OCI-LY3 (cell line): Measurements from ENCODE around the gene CCL21.
A peak's percentile ranks its signal among the peaks of the same experiment; 100 is the strongest.

ENCODE experiments used
- H2AFZ ChIP-seq: fragments of 200-600, 300-600 bp; shearing (Covaris generic); 2 replicates; pipeline ENCODE4 v1.6.0; 2014; ENCODE audit warnings: antibody characterized with exemption, low read depth, low read length
- H3K27ac ChIP-seq: fragments of 200-600, 300-600 bp; sonication (generic); 2 replicates; pipeline ENCODE4 v1.5.1; 2014; ENCODE audit warnings: mild to moderate bottlenecking, low read length, moderate library complexity, mixed read lengths
- H3K27me3 ChIP-seq: fragments of 200-600, 300-600 bp; sonication (generic); 2 replicates; pipeline ENCODE4 v1.6.1; 2014; ENCODE audit warnings: low read depth, low read length, mixed read lengths
- H3K36me3 ChIP-seq: fragments of 200-600, 300-600 bp; sonication (generic); replicated peaks from 2 replicates; pipeline ENCODE3; 2014; ENCODE audit warnings: low read depth, low read length, mixed read lengths
- H3K4me1 ChIP-seq: fragments of 300-600, 200-600 bp; sonication (generic); 2 replicates; pipeline ENCODE4 v1.6.1; 2014; ENCODE audit warnings: low read length, mixed read lengths
- H3K4me2 ChIP-seq: fragments of 200-600, 300-600 bp; sonication (generic); 2 replicates; pipeline ENCODE4 v1.6.1; 2014; ENCODE audit warnings: low read length, mixed read lengths
- H3K4me3 ChIP-seq: fragments of 300-600, 200-600 bp; sonication (generic); 2 replicates; pipeline ENCODE4 v1.5.1; 2014; ENCODE audit warnings: antibody characterized with exemption, mild to moderate bottlenecking, low read length, moderate library complexity
- H3K79me2 ChIP-seq: fragments of 300-600, 200-600 bp; shearing (Covaris generic); 2 replicates; pipeline ENCODE4 v1.6.1; 2014; ENCODE audit warnings: mild to moderate bottlenecking, low read length, mixed read lengths
- H3K9ac ChIP-seq: fragments of 300-600, 200-600 bp; shearing (Covaris generic); 2 replicates; pipeline ENCODE4 v1.6.0; 2014; ENCODE audit warnings: mild to moderate bottlenecking, low read length, moderate library complexity
- H3K9me3 ChIP-seq: fragments of 200-600, 300-600 bp; shearing (Covaris generic); 2 replicates; pipeline ENCODE4 v1.6.1; 2014; ENCODE audit warnings: low read length, mixed read lengths; ENCODE audit not compliant: insufficient read depth
- H4K20me1 ChIP-seq: fragments of 200-600, 300-600 bp; sonication (generic); 2 replicates; pipeline ENCODE4 v1.6.1; 2016; ENCODE audit warnings: low read length, mixed read lengths; ENCODE audit not compliant: insufficient read depth
- CTCF ChIP-seq: fragments of 200-600, 300-600 bp; sonication (generic); IDR thresholded peaks from 2 replicates; pipeline ENCODE4 v1.5.1; 2014; ENCODE audit warnings: antibody characterized with exemption, low read length, low read depth
- EZH2phosphoT487 ChIP-seq: fragments of 200-600 bp; shearing (Covaris generic); IDR thresholded peaks from 2 replicates; pipeline ENCODE4 v1.6.1; 2018; ENCODE audit warnings: antibody characterized with exemption, mixed run types, low read depth

Gene CCL21

GRCh38 chr9:34701023-34701768, 8.7 kb downstream of the CCL21 start:
- no peak for TF ChIP-seq EZH2phosphoT487
- peak; percentile 78 for TF ChIP-seq CTCF
- peak overlapping the region; percentile 55 for H2AFZ ChIP-seq
- peak overlapping the region; percentile 81 for H3K4me3 ChIP-seq
- H4K20me1 ChIP-seq = no peaks in the 10 kb centered on the region
- no peaks in the 10 kb centered on the region for H3K9me3 ChIP-seq
- peak overlapping the region; percentile 32; the same call in 1 of the 2 replicates for H3K9ac ChIP-seq
- no peaks in the 10 kb centered on the region for H3K36me3 ChIP-seq
- H3K4me2 ChIP-seq = peak overlapping the region; percentile 100
- no peaks in the 10 kb centered on the region for H3K79me2 ChIP-seq
- peaks cover 16% of the 10 kb centered on the region for H3K27me3 ChIP-seq
- H3K27ac ChIP-seq = no peak overlapping the region
- H3K4me1 ChIP-seq = no peaks in the 10 kb centered on the region

GRCh38 chr9:34694811-34695210, 15.1 kb downstream of the CCL21 start:
- H3K4me3 ChIP-seq = no peak overlapping the region
- peaks cover 7% of the 10 kb centered on the region; the same call in 1 of the 2 replicates for H3K27me3 ChIP-seq
- TF ChIP-seq EZH2phosphoT487 (no peak), CTCF (no peak)
- no peak overlapping the region for H3K27ac ChIP-seq
- no peaks in the 10 kb centered on the region for H3K36me3 ChIP-seq
- no peaks in the 10 kb centered on the region for H4K20me1 ChIP-seq
- no peaks in the 10 kb centered on the region for H3K79me2 ChIP-seq
- H3K4me2 ChIP-seq = no peak overlapping the region
- H2AFZ ChIP-seq = no peak overlapping the region
- H3K9me3 ChIP-seq = no peaks in the 10 kb centered on the region
- H3K9ac ChIP-seq = no peak overlapping the region
- peaks cover 3% of the 10 kb centered on the region; the same call in 1 of the 2 replicates for H3K4me1 ChIP-seq

DNA sequence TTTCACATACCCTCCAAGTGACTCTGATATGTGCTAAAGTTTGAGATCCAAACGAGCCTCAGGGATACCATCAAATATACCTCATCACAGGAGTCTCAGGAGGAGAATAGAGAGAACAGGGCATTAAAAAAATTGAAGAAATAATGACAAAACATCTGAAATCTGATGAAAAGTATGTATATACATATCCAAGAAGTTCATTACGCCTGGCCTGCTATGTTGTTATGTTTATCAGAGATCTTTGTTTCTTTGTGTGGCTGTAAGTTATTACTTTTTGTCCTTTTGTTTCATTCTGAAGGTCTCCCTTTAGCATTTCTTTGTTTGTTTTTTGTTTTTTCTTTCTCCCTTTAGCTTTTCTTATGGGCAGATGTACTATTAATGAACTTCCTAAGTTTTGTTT, 16.4 kb downstream of the CCL21 start:
- H3K4me2 ChIP-seq = no peak overlapping the region
- no peak overlapping the region for H2AFZ ChIP-seq
- 0 out of 2 replicates have a peak, but pooled peaks cover 4% of the 10 kb centered on the region for H3K27me3 ChIP-seq
- H3K4me1 ChIP-seq = peaks cover 3% of the 10 kb centered on the region; the same call in 1 of the 2 replicates
- H3K9me3 ChIP-seq = no peaks in the 10 kb centered on the region
- no peaks in the 10 kb centered on the region for H3K36me3 ChIP-seq
- no peak overlapping the region for H3K4me3 ChIP-seq
- no peak for TF ChIP-seq CTCF
- H3K79me2 ChIP-seq = no peaks in the 10 kb centered on the region
- no peaks in the 10 kb centered on the region for H4K20me1 ChIP-seq
- no peak overlapping the region for H3K27ac ChIP-seq
- no peak overlapping the region for H3K9ac ChIP-seq

DNA sequence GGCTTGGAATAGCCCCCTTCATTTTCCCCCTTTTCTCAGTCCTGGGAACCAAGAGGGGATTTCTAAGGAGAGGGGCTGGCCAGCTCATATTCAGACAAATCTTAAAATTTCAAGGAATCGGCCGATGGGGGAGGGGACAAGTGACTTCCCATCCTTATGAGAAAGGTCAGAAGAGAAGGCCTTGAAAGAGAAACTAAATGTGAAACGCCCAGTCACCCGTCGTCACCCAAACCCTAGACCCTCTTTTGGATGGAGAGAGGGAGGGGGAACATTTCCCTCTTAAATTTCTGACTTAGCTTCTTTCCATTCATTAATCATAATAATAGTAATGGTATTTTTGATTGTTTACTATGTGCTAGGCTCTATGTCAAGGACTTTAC, 18.0 kb downstream of the CCL21 start:
- H2AFZ ChIP-seq = no peak overlapping the region
- H3K9ac ChIP-seq = no peak overlapping the region
- H3K36me3 ChIP-seq = no peaks in the 10 kb centered on the region
- no peak for TF ChIP-seq CTCF
- TF ChIP-seq EZH2phosphoT487 = no peak
- no peak overlapping the region for H3K27ac ChIP-seq
- no peaks in the 10 kb centered on the region for H3K79me2 ChIP-seq
- H4K20me1 ChIP-seq = no peaks in the 10 kb centered on the region
- H3K9me3 ChIP-seq = no peaks in the 10 kb centered on the region
- H3K4me2 ChIP-seq = no peak overlapping the region
- H3K4me3 ChIP-seq = no peak overlapping the region
- H3K4me1 ChIP-seq = peaks cover 10% of the 10 kb centered on the region
- no peaks in the 10 kb centered on the region for H3K27me3 ChIP-seq
